ENCODE data around the gene SNRPD2.
A peak's percentile ranks its signal among the peaks of the same experiment; 100 is the strongest.

SNRPD2 gene

GRCh38 chr19:45640849-45641273 is 50.9 kb downstream of the SNRPD2 start:
- no peak overlapping the region for H4K91ac ChIP-seq (ENCODE audit: low read depth, low read length, poor library complexity)
- no peaks in the 10 kb centered on the region for H3K79me1 ChIP-seq (ENCODE audit: low read depth, low read length)
- H3K23ac ChIP-seq (ENCODE audit: low read depth, low read length, poor library complexity), result no peak overlapping the region
- H3K27ac ChIP-seq (replicated peaks; ENCODE audit: low read length), result no peak overlapping the region
- H2BK5ac ChIP-seq (ENCODE audit: low read length), result no peak overlapping the region
- no peak for DNase-seq (ENCODE audit: low spot score)
- WGBS, 2 donors (ENCODE audit: extremely low coverage in 2 of 2, insufficient read length in 2 of 2, insufficient replicate concordance in 1 of 2), result no CpG with 5 or more reads among the region's 17 CpGs
- no peak overlapping the region for H3K9ac ChIP-seq (ENCODE audit: low read depth, low read length, poor library complexity)
- H3K18ac ChIP-seq (ENCODE audit: low read length), result no peak overlapping the region
- peaks cover 10 to 24% of the 10 kb centered on the region in 2 donors for H3K4me1 ChIP-seq (ENCODE audit: control insufficient read depth in 2 of 2, insufficient read depth in 1 of 2, low read depth in 1 of 2, low read length in 2 of 2)
- H2AK5ac ChIP-seq (ENCODE audit: low read depth, low read length), result no peak overlapping the region
- H2AFZ ChIP-seq (ENCODE audit: low read length), result peak overlapping the region; percentile 85
- no peak overlapping the region for H4K8ac ChIP-seq (ENCODE audit: low read depth, low read length)
- no peak overlapping the region for H2BK15ac ChIP-seq (ENCODE audit: low read length)
- H3K36me3 ChIP-seq (replicated peaks in 1 of 2; ENCODE audit: control insufficient read depth in 2 of 2, insufficient read depth in 2 of 2, low read length in 2 of 2), result no peaks in the 10 kb centered on the region
- H2BK120ac ChIP-seq (ENCODE audit: low read depth, low read length), result no peak overlapping the region
- peak overlapping the region; percentile 95 for H3K4me2 ChIP-seq (ENCODE audit: insufficient read depth, low read length, poor library complexity, severe bottlenecking)
- no peak overlapping the region for H2BK12ac ChIP-seq (ENCODE audit: low read length)
- H3K14ac ChIP-seq (ENCODE audit: low read length), result no peak overlapping the region
- peaks cover 0 to 19% (median 10%) of the 10 kb centered on the region in 3 experiments for H3K27me3 ChIP-seq (ENCODE audit: control insufficient read depth in 3 of 3, insufficient read depth in 3 of 3, low read depth in 1 of 3, low read length in 3 of 3)
- no peaks in the 10 kb centered on the region for H3K9me3 ChIP-seq (replicated peaks in 1 of 2; ENCODE audit: control insufficient read depth in 2 of 2, insufficient read depth in 1 of 2, low read depth in 1 of 2, low read length in 2 of 2)
- H3K4ac ChIP-seq (ENCODE audit: low read length), result no peak overlapping the region
- H3K4me3 ChIP-seq (ENCODE audit: low read length in 2 of 2), result peak overlapping the region in 1 of 2 donors; percentile 45

- Histone ChIP-seq H3K9me3 (replicated peaks in 1 of 2; ENCODE audit: control insufficient read depth in 2 of 2, insufficient read depth in 1 of 2, low read depth in 1 of 2, low read length in 2 of 2) (no peaks in the 10 kb centered on the region), H3K27ac (replicated peaks; ENCODE audit: low read length) (peak within 1 kb of the TSS; percentile 46), H2AK5ac (ENCODE audit: low read depth, low read length) (peak within 1 kb of the TSS; percentile 20), H3K4me2 (ENCODE audit: insufficient read depth, low read length, poor library complexity, severe bottlenecking) (peak within 1 kb of the TSS; percentile 89), H4K8ac (ENCODE audit: low read depth, low read length) (no peak within 1 kb of the TSS), H3K27me3 (ENCODE audit: control insufficient read depth in 3 of 3, insufficient read depth in 3 of 3, low read depth in 1 of 3, low read length in 3 of 3) (peaks cover 0 to 10% (median 10%) of the 10 kb centered on the region in 3 experiments), H2BK15ac (ENCODE audit: low read length) (no peak within 1 kb of the TSS), H3K36me3 (replicated peaks in 1 of 2; ENCODE audit: control insufficient read depth in 2 of 2, insufficient read depth in 2 of 2, low read length in 2 of 2) (no peaks in the 10 kb centered on the region), H2BK120ac (ENCODE audit: low read depth, low read length) (no peak within 1 kb of the TSS), H2BK5ac (ENCODE audit: low read length) (no peak within 1 kb of the TSS), H3K4me1 (ENCODE audit: control insufficient read depth in 2 of 2, insufficient read depth in 1 of 2, low read depth in 1 of 2, low read length in 2 of 2) (peaks cover 10 to 22% of the 10 kb centered on the region in 2 donors), H3K4ac (ENCODE audit: low read length) (no peak within 1 kb of the TSS), H3K9ac (ENCODE audit: low read depth, low read length, poor library complexity) (peak within 1 kb of the TSS; percentile 82), H2BK12ac (ENCODE audit: low read length) (no peak within 1 kb of the TSS), H3K4me3 (ENCODE audit: low read length in 2 of 2) (peak within 1 kb of the TSS; percentile 21 to 77), H3K18ac (ENCODE audit: low read length) (peak within 1 kb of the TSS; percentile 81), H4K91ac (ENCODE audit: low read depth, low read length, poor library complexity) (no peak within 1 kb of the TSS), H3K23ac (ENCODE audit: low read depth, low read length, poor library complexity) (peak within 1 kb of the TSS; percentile 29), H2AFZ (ENCODE audit: low read length) (peak within 1 kb of the TSS; percentile 81), H3K14ac (ENCODE audit: low read length) (no peak within 1 kb of the TSS), H3K79me1 (ENCODE audit: low read depth, low read length) (no peaks in the 10 kb centered on the region)
- peak; percentile 81 for DNase-seq (ENCODE audit: low spot score)
- WGBS, 2 donors (ENCODE audit: extremely low coverage in 2 of 2, insufficient read length in 2 of 2, insufficient replicate concordance in 1 of 2), result no CpG with 5 or more reads among the region's 52 CpGs
Observed at GRCh38 chr19:45638930-45639729, 52.6 kb downstream of the SNRPD2 start, which contains the start of gene EML2. Gene EML2, minus strand, starts transcription at chr19:45639397. Its CDS starts 21 bp downstream, at chr19:45639376.

GRCh38 chr19:45637890-45638667 is 53.7 kb downstream of the SNRPD2 start:
- Histone ChIP-seq H2BK5ac (ENCODE audit: low read length) (no peak overlapping the region), H3K9ac (ENCODE audit: low read depth, low read length, poor library complexity) (no peak overlapping the region), H3K14ac (ENCODE audit: low read length) (no peak overlapping the region), H3K9me3 (replicated peaks in 1 of 2; ENCODE audit: control insufficient read depth in 2 of 2, insufficient read depth in 1 of 2, low read depth in 1 of 2, low read length in 2 of 2) (no peaks in the 10 kb centered on the region), H2AFZ (ENCODE audit: low read length) (peak overlapping the region; percentile 6), H3K4ac (ENCODE audit: low read length) (no peak overlapping the region), H3K27ac (replicated peaks; ENCODE audit: low read length) (no peak overlapping the region), H2BK12ac (ENCODE audit: low read length) (no peak overlapping the region), H4K8ac (ENCODE audit: low read depth, low read length) (no peak overlapping the region), H2BK120ac (ENCODE audit: low read depth, low read length) (no peak overlapping the region), H3K79me1 (ENCODE audit: low read depth, low read length) (no peaks in the 10 kb centered on the region), H3K23ac (ENCODE audit: low read depth, low read length, poor library complexity) (no peak overlapping the region), H2AK5ac (ENCODE audit: low read depth, low read length) (peak overlapping the region; percentile 81), H3K4me3 (ENCODE audit: low read length in 2 of 2) (no peak overlapping the region), H3K4me1 (ENCODE audit: control insufficient read depth in 2 of 2, insufficient read depth in 1 of 2, low read depth in 1 of 2, low read length in 2 of 2) (peaks cover 5 to 20% of the 10 kb centered on the region in 2 donors), H2BK15ac (ENCODE audit: low read length) (no peak overlapping the region), H3K18ac (ENCODE audit: low read length) (no peak overlapping the region), H3K4me2 (ENCODE audit: insufficient read depth, low read length, poor library complexity, severe bottlenecking) (peak overlapping the region; percentile 38), H3K27me3 (ENCODE audit: control insufficient read depth in 3 of 3, insufficient read depth in 3 of 3, low read depth in 1 of 3, low read length in 3 of 3) (peaks cover 0 to 10% (median 0%) of the 10 kb centered on the region in 3 experiments), H4K91ac (ENCODE audit: low read depth, low read length, poor library complexity) (no peak overlapping the region), H3K36me3 (replicated peaks in 1 of 2; ENCODE audit: control insufficient read depth in 2 of 2, insufficient read depth in 2 of 2, low read length in 2 of 2) (no peaks in the 10 kb centered on the region)
- no CpG with 5 or more reads among the region's 19 CpGs for WGBS, 2 donors (ENCODE audit: extremely low coverage in 2 of 2, insufficient read length in 2 of 2, insufficient replicate concordance in 1 of 2)
- DNase-seq (ENCODE audit: low spot score), result no peak
